Stimulated activated CD4-positive, alpha-beta T cell treated with anti-CD3 and anti-CD28 coated beads, Interleukin-2, amount 100 ng/mL, for 24 hours (primary cell): ENCODE results near the gene ABHD10.

Source experiments
- DNase-seq, 2 donors: peaks; one replicate each; pipeline ENCODE4 v3.0.0-alpha.2; 2020

Gene ABHD10

GRCh38 chr3:111967068-111967467, 11.8 kb upstream of the ABHD10 start:
- no peak for DNase-seq

GRCh38 chr3:111967651-111968274, 11.1 kb upstream of the ABHD10 start:
- DNase-seq, result peak; percentile 83 to 88

- no peak for DNase-seq
Measured at GRCh38 chr3:111968319-111969054, 10.3 kb upstream of the ABHD10 start.

DNA sequence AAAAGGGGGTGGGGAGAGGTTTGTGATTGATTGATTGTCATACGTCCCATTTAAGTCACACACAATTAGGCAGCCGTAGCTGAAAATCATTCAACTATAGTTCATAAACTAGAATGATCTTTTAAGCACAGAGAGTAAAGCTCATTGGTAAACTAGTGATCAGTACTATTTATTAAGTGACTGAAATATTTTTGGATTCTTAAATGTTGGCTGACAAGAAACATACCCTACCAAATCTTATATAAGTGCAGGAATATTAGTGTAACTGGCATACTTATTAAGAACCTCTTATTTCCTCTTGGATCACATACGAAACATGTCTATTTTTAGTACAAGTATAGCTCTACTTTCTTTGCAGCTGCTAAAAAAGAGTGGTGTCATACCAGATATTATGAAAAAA, 8.4 kb upstream of the ABHD10 start:
- no peak for DNase-seq

DNA sequence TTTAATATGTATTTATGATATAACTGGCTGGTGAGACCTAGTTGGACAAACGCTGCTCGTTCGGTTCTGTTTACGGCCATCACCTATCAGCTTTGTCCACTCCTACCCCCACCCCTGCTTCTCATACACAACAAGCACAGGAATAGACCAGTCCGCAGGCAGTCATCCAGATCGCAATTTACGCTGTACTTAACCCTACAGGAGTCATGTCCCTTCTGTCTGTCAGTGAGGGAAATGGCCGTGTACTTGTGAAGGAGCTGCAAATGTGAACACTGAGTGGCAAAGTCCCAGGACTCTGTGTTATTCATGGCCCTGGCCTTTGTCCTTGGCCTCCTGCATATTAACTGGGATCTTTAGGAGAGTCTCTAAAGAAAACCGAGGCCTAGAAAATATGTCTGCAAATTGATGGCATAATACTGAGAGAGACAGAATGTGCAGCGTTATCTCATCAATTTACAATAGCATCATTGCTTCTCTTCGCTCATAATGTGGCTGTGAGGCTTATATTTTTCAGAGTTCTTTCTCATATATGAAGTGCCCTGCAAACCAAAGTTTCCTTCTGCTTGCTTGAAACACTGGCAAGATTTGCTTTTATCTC, 7.2 kb upstream of the ABHD10 start:
- no peak for DNase-seq

DNA sequence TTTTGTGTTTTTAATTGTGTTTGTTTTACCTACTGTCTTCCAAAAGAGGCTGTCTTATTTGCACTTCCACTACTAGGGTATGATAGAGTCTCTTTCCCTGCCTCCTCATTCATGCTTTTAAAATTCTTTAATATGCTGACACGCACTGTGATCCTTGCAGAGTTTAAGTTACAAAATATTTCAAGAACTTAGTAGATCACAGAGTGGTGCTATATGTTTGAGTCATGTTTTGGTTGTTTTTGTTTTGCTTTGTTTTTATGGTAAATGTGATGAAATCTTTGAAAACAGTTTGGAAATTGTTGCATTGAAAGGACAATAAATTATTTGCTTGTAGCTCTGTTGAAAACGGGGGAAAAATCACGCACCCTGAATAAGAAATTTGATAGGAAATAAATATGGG, 5.9 kb upstream of the ABHD10 start:
- no peak for DNase-seq

DNA sequence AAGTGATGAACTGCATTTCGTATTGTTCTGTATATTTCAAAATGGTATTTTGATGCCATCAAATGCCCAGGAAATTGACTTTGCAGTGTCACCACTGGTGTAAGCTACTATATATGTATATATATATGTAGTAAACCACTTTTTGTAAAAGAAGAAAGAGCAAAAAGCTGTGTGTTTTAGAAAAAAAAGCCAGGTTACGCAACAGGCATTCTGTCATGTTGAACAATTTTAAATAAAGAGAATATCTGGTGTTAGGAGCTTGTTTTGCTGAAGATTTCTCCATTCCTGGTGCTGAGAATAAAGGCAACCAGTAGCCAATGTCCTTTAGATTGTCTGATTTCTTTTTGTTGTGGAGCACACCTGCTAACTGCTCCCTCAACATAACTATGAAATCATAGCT, 3.7 kb upstream of the ABHD10 start:
- no peak for DNase-seq

GRCh38 chr3:111976254-111976653, 2.6 kb upstream of the ABHD10 start:
- no peak for DNase-seq

DNA sequence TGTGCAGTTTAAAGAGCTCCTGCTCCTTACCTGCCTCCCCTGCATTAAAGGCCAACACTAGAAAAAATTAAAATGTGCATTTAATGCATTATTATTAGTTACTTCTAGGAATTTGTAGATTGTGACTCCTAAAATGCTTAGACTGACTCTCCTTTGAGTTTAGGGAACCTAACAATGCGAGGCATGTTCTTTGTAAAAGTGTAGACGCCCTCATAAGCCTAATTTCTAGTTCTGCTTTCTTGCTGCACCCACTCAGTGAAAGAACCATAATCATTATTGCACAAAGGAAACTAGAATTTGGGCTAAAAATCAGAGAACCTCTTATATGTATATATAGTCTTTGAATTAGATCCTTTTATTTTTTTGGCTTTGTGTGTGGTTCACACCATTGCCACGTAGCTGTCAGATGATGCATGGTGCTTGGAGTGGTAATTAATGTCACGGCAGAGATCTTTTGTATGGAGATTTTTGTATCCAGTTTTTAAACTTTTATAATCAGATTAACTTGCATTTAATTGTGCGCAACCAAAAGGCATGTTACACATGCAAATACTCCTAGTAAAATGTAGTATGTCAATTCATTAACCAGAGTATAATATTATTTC, 710 bp downstream of the ABHD10 start:
- DNase-seq, result no peak

DNA sequence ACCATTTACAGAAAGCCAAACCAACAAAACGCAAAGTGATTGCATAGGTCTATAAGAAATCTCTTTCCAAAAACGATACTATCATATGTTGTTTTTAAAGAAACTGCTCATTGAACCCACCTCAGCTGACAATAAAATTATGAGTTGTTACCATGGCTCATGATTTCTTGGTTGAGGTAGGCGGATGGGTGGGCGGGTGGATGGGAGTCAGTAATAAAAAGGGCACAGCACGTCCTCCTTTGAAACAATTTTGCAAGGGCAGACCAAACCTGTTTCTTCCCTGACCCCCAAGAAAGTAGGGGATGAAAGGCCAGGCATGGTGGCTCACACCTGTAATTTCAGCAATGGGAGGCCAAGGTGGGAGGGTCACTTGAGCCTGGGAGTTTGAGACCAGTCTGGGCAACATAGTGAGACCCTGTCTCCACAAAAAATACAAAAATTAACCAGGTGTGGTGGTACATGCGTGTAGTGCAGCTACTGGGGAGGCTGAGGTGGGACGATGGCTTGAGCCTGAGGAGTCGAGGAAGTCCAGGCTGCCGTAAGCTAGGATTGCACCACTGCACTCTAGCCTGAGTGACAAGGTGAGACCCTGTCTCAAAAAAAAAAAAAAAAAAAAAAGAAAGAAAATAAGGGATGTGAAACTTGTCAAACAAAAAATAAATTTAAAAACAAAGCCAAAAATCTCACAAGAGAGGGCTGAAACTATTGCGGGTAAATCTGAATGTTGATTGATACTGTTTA, 2.1 kb downstream of the ABHD10 start:
- peak; percentile 48 to 65 for DNase-seq

GRCh38 chr3:111981457-111981763, 2.6 kb downstream of the ABHD10 start:
- DNase-seq, result no peak

DNA sequence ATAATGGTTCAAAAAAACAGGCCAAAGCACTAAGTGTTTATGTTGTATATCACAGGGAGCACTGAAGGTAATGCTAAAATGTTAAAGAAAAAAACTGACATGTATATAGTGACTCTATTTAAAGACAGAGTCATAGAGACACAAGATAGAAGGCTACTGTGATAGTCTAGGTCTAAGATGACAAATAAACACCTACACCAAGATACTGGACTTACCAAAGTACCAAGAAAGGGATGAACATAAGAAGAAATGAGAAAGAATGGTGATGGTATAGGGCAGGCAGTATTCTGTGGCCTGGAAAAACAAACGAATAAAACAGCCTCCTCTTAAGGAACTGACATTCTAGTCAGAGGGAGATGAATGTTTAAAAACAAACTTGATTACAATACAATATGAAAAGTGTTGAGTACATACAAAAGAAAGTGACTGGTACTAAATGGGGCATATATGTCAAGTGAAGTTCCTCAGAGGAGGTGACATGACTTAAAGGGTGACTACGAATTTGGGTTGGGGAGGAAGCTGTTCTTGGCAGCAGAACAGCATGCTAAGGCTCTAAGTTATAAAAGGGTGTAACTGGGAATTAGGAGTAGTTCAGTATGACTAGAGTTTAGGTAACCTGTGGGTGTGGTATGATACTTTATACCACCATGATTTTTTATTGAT, 5.9 kb downstream of the ABHD10 start:
- no peak for DNase-seq

GRCh38 chr3:111986800-111987199, 8.0 kb downstream of the ABHD10 start:
- DNase-seq, result no peak

GRCh38 chr3:111989061-111989678, 10.3 kb downstream of the ABHD10 start:
- DNase-seq, result no peak

DNA sequence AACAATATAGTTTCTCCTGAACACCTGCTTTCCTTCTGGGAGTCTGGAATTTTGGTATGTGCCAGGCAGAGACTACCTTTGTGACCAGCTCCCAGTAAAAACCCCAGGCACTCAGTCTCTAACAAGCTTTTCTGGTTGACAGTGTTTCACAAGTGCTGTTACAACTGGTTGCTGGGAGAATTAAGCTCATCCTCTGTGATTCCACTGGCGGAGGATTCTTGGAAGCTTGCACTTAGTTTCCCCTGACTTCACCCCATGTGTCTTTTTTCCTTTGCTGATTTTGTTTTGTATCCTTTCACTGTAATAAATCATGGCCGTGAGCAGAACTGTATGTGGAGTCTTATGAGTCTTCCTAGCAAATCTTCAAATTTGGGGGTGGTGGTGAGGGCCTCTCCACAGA, 14.2 kb downstream of the ABHD10 start:
- no peak for DNase-seq

- no peak for DNase-seq
Measured at GRCh38 chr3:111998636-111999483, 20.0 kb downstream of the ABHD10 start, which contains the start of gene TAGLN3. Gene TAGLN3 (plus strand): TSS chr3:111998922. CDS start chr3:111999423, 501 bp downstream.

DNA sequence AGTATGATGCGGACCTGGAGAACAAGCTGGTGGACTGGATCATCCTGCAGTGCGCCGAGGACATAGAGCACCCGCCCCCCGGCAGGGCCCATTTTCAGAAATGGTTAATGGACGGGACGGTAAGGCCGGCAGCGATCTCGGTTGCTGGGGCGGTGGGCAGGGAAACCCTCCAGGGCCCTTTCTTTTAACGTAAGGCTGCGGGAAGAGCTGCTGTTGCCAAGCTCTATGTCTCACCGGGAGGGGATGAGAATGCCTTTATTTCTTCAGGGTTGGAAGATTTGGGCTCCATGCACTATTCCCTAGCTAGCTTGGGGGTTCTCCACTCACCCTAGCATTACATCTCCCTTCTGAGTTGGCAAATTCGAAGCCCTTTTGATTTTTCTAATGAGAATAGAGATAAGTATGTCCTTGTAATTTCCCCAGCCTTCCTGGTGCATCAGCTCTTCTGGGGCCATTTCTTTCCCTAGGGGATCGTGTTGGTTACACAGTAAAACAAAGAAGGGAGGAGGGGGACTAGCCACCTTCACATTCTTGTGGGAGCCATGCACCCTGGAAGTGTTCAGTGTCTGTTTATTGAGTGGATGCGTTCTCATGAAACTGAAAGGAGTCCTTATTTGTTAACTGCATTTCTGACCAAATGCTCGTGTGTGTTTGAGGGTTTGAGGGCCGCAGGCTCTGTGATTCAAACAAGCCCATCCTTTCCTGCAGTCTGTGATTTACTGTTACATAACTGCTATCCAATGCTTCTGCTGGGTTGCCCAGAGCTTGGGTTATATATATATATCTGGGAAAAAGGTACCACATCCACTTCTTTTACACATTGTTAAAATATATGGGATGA, 20.9 kb downstream of the ABHD10 start:
- no peak for DNase-seq

- no peak for DNase-seq
Measured at GRCh38 chr3:112000367-112000771, 21.5 kb downstream of the ABHD10 start.

- DNase-seq, result no peak
Measured at GRCh38 chr3:112000966-112001365, 22.1 kb downstream of the ABHD10 start.

DNA sequence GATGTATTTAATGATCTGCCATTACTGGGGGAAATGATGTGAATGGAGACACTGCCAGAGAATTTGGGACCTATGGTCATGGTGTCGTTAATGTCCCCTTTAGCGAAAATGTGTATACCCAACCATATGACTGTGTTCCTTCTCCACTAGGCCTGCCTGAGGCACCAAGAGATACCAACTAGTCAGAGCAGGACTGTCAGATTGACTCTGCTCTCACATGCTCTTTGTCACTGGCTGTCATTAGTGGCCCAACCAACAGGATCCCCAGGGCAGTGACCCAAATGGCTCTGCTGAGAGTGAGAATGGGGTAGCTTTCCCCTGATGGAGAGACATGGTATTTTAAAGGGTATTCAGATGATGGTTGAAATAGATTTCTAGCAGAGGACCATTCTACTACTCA, 22.7 kb downstream of the ABHD10 start:
- no peak for DNase-seq
